Testis (tissue), 2 donors: ENCODE measurements around the gene PDXDC1.
"Not testable (repeated sequence)": the region's sequence is repeated elsewhere in the genome, so short reads cannot be mapped to it uniquely, and the experiment has no call there.

Source experiments
- CTCF ChIP-seq, 3 experiments: fragments of 450-650 bp in 2 of 3; fragments of 200-600 bp in 1 of 3; sonication (generic) in 1 of 3; IDR thresholded peaks; one replicate each; pipeline ENCODE4 v1.5.1; 2016 to 2019; ENCODE audit warnings: antibody characterized with exemption in 3 of 3, mild to moderate bottlenecking in 2 of 3, moderate library complexity in 1 of 3
- POLR2A ChIP-seq: fragments of 450-650 bp; IDR thresholded peaks from one replicate; pipeline ENCODE4 v1.6.1; 2017; ENCODE audit warnings: antibody characterized with exemption, mild to moderate bottlenecking, moderate library complexity

- not testable (repeated sequence) for TF ChIP-seq CTCF (IDR thresholded peaks at IDR 0.05); POLR2A
Measured at GRCh38 chr16:15154005-15154404, 179.2 kb downstream of the PDXDC1 start.
